Astrocyte of the spinal cord (primary cell): ENCODE data around the gene NDUFV2.

ENCODE experiments used
- DNase-seq: peaks from one replicate; pipeline ENCODE4 v3.0.0; 2011; ENCODE audit warnings: low read depth, low spot score
- H3K4me3 ChIP-seq: 2 replicates; pipeline ENCODE4 v1.5.1; 2011; ENCODE audit warnings: low read depth, mild to moderate bottlenecking, low read length, moderate library complexity
- CTCF ChIP-seq: IDR thresholded peaks from 2 replicates; pipeline ENCODE4 v1.5.1; 2012; ENCODE audit warnings: low read depth, mild to moderate bottlenecking, low read length, inconsistent platforms
- in situ Hi-C: cut with HindIII; loops from 2 replicates; pipeline ENCODE4 v1.10.0; 2017; ENCODE audit warnings: low sequenced_read_pairs

NDUFV2 gene

GRCh38 chr18:9181275-9181674, 78.8 kb downstream of the NDUFV2 start:
- in situ Hi-C loops = no loop called here
- H3K4me3 ChIP-seq = no peak overlapping the region
- no peak for TF ChIP-seq CTCF
- DNase-seq = no peak

GRCh38 chr18:9182852-9183399, 80.4 kb downstream of the NDUFV2 start:
- no peak for TF ChIP-seq CTCF
- H3K4me3 ChIP-seq = no peak overlapping the region
- in situ Hi-C loops = no loop called here
- DNase-seq = no peak
